HAP-1 (cell line): Measurements from ENCODE around the gene KREMEN1.

Experiments used
- DNase-seq, 2 experiments: peaks; one replicate each; pipeline ENCODE4 v3.0.0-alpha.2; 2016 to 2020; ENCODE audit warnings: low spot score in 2 of 2
- H3K27me3 ChIP-seq: fragments of 250-450 bp; sonication (Bioruptor Pico); 2 replicates; pipeline ENCODE4 v1.5.1; 2020; ENCODE audit warnings: low read depth, mild to moderate bottlenecking, moderate library complexity
- H3K36me3 ChIP-seq: fragments of 250-450 bp; sonication (Bioruptor Pico); replicated peaks from 2 replicates; pipeline ENCODE4 v1.5.1; 2020; ENCODE audit warnings: mild to moderate bottlenecking
- H3K4me1 ChIP-seq: fragments of 250-450 bp; sonication (Bioruptor Pico); 2 replicates; pipeline ENCODE4 v1.5.1; 2020; ENCODE audit warnings: mild to moderate bottlenecking
- H3K4me3 ChIP-seq: fragments of 250-450 bp; sonication (Bioruptor Pico); 2 replicates; pipeline ENCODE4 v1.5.1; 2020; ENCODE audit warnings: mild to moderate bottlenecking, moderate library complexity
- H3K9me3 ChIP-seq: fragments of 250-450 bp; sonication (Bioruptor Pico); 2 replicates; pipeline ENCODE4 v1.5.1; 2020; ENCODE audit warnings: mild to moderate bottlenecking, moderate library complexity
- in situ Hi-C: fragments of 300-500 bp; cut with MboI; formaldehyde crosslinking; loops from 3 replicates; pipeline ENCODE4 v1.14.3; 2020; ENCODE audit warnings: low sequenced_read_pairs, inconsistent platforms, mixed read lengths

Gene KREMEN1

DNA sequence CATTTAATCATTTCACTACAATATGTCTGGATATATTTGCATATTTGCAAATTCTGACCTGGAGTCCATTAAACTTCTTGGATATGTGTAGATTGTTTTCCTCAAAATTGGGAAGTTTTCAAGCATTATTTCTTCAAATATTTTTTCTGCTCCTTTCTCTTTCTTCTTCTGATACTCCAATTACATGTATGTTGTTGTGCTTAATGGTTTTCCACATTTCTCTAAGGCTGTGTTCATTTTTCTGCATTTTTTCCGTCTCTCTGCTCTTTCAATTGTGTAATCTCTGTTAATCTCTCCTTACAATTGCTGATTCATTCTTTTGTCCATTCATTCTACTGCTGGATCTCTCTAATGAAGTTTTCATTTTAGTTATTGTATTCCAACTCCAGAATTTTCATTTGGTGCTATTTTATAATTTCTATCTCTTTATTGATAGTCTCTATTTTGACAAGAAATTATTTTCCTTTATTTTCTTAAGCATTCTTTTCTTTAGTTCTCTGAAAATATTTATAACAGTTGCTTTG is 102.5 kb downstream of the KREMEN1 start:
- H3K36me3 ChIP-seq: no peaks in the 10 kb centered on the region
- H3K4me1 ChIP-seq: peaks cover 10% of the 10 kb centered on the region
- in situ Hi-C loops: no loop called here
- no peaks in the 10 kb centered on the region for H3K27me3 ChIP-seq
- DNase-seq: peak in 1 of 2 experiments; percentile 50
- H3K9me3 ChIP-seq: peaks cover 11% of the 10 kb centered on the region
- no peak overlapping the region for H3K4me3 ChIP-seq

DNA sequence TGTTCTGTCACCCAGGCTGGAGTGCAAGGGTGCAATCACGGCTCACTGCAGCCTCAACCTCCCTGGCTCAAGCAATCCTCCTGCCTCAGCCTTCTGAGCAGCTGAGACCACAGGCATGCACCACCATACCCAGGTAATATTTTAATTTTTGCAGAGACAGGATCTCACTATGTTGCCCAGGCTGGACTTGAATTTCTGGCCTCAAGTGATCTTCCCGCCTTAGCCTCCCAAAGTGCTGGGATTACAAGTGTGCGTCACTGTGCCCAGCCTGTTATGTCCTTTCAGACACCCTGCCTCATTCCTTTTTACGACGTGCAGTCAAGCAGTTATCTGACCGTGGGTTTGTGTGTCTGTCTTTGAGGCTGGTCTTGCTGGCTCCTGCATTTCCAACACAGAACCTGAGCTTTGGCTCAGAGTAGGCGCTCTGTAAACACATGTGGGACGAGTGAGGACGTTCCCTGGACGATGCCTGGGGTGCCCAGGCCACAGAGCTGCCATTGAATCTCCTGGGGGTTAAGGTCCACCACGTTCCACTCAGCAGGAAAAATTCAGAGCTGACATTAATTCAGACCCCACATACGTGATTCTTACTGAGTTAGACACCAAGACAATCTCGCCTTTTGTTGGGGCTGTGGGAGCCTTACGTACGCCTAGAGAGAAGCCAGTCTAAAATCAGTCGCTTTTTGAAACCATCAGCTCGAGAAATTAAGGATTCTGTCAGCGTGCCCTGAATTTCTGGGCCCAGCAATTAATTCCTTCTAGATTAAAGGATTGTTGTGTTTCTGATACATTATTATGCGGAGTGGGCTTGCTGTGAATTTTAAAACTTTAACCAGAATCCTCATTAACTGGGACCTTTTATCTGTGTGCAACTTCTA is 111.4 kb downstream of the KREMEN1 start:
- H3K4me1 ChIP-seq: no peaks in the 10 kb centered on the region
- in situ Hi-C loops: no loop called here
- no peaks in the 10 kb centered on the region for H3K36me3 ChIP-seq
- no peak overlapping the region for H3K4me3 ChIP-seq
- no peaks in the 10 kb centered on the region for H3K9me3 ChIP-seq
- DNase-seq: no peak
- no peaks in the 10 kb centered on the region for H3K27me3 ChIP-seq

DNA sequence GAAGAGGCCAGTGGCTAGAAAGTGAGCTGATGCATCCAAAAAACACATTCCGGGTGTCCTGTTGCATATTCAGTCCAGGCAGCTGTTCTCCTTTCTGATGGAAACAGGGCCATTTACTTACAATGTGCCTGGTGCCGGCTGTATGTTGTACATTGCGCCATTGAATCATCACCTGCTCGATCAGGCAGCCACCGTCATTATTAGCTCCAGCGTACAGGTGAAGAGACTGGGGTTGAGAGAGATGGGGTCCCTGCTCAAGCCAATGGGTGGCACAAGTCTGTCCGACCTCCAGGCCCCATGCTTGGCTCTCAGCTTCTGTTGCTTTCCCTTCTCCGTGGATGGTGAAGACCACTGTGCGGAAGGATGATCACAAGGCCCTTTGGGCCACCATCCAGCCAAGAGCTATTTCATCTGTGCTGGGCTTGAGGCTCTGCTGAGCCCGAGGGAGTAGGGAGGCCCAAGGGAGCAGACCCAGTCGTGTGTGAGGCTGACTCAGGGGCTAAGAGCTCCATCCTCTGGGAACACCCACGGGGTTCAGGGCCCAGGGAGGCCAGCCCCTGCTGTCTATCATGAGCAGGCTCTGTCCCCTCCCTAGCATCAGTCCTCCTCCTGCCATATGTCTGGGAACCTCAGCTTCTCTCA is 112.1 kb downstream of the KREMEN1 start:
- Histone ChIP-seq H3K4me3 (no peak overlapping the region), H3K9me3 (no peaks in the 10 kb centered on the region), H3K27me3 (no peaks in the 10 kb centered on the region), H3K36me3 (no peaks in the 10 kb centered on the region), H3K4me1 (no peaks in the 10 kb centered on the region)
- no peak for DNase-seq
- in situ Hi-C loops: no loop called here

DNA sequence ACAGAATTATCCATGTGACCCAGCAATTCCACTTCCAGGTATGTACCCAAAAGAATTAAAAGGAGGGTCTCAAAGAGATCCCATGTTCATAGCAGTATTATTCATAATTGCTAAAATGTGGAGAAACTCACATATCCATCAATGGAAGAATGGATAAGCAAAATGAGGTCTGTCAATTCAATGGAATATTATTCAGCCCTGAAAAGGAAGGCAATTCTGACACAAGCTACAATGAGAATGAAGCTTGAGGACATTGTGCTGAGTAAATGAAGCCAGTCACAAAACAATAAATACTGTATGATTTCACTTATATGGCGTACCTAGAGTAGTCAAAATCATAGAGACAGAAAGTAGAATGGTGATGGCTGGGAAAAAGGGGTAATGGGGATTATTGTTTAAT is 113.5 kb downstream of the KREMEN1 start:
- in situ Hi-C loops: no loop called here
- Histone ChIP-seq H3K36me3 (no peaks in the 10 kb centered on the region), H3K4me1 (no peaks in the 10 kb centered on the region), H3K27me3 (no peaks in the 10 kb centered on the region), H3K9me3 (no peaks in the 10 kb centered on the region), H3K4me3 (no peak overlapping the region)
- no peak for DNase-seq

DNA sequence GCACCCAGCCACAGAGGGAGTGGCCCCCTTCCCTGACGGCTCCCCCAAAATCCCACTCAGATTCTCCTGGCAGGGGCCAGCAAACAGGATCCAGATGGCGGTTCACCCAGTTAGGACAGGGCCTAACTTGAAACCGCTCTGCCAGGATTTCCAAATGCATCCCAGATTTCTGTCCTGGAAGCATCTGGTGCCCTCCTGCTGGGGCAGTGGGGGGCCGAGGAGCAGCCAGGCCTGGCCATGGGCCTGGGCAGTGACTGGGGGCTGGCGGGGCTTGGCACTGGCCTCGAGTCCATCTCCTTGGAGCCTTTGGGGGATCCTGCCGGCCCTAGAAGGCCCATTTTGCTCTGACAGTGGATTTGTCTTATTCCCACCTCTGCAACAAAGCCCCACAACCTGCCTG is 115.0 kb downstream of the KREMEN1 start:
- H3K4me3 ChIP-seq: no peak overlapping the region
- H3K27me3 ChIP-seq: no peaks in the 10 kb centered on the region
- no peaks in the 10 kb centered on the region for H3K9me3 ChIP-seq
- no peaks in the 10 kb centered on the region for H3K4me1 ChIP-seq
- in situ Hi-C loops: no loop called here
- H3K36me3 ChIP-seq: no peaks in the 10 kb centered on the region
- no peak for DNase-seq

DNA sequence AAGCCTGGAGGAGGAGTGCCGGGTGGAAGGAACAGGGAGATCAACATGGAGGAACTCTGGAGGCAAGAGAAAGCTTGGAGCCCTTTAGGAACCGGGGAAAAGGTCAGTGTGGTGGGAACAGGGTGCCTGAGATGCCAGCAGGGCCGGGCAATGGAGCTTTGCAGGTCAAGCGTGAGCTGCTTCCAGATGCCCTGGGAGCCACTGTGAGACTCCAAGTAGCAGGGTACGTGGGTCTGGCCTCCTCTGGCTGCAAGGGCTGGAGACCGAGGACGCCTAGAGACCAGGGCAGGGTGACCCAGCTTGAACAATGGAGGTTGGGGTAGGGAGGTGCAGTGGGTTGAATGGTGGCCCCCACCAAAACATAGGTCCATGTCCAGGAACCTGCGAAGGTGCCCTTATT is 117.2 kb downstream of the KREMEN1 start:
- no peak for DNase-seq
- in situ Hi-C loops: no loop called here
- no peaks in the 10 kb centered on the region for H3K36me3 ChIP-seq
- no peaks in the 10 kb centered on the region for H3K27me3 ChIP-seq
- H3K9me3 ChIP-seq: 0 out of 2 replicates have a peak, but pooled peaks cover 2% of the 10 kb centered on the region
- no peak overlapping the region for H3K4me3 ChIP-seq
- no peaks in the 10 kb centered on the region for H3K4me1 ChIP-seq

DNA sequence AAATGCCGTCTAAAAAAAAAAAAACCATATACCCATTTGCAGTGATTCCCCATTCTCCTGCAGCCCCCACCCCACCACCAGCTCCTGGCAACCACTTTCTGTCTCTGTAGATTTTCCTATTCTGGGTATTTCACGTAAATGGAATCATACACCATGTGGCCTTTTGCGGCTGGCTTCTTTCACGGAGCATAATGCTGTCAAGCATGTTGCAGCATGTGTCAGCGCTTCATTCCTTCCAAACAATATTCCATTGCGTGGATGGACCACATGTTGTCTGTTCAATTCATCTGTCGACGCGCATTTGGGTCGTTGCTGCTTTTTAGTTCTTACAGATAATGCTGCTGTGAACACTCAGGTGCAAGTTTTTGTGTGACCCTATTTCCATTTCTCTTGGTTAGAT is 118.1 kb downstream of the KREMEN1 start:
- Histone ChIP-seq H3K27me3 (no peaks in the 10 kb centered on the region), H3K36me3 (no peaks in the 10 kb centered on the region), H3K4me1 (no peaks in the 10 kb centered on the region), H3K4me3 (no peak overlapping the region), H3K9me3 (0 out of 2 replicates have a peak, but pooled peaks cover 2% of the 10 kb centered on the region)
- no peak for DNase-seq
- in situ Hi-C loops: no loop called here

DNA sequence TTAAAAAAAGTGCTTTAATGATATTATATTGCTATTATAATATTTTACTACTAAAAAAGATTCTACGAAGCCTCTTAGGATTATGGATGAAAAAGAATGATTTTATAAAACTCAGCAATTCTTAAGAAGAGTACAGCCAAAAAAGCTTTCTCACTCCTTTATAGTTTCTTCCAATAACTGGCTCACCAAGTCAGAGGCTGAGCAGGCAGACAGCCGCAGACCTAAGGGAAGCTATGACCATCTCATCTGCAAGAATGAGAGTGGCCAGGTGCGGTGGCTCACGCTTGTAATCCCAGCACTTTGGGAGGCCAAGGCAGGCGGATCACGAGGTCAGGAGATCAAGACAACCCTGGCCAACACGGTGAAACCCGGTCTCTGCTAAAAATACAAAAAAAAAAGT is 120.2 kb downstream of the KREMEN1 start:
- Histone ChIP-seq H3K4me1 (no peaks in the 10 kb centered on the region), H3K9me3 (0 out of 2 replicates have a peak, but pooled peaks cover 2% of the 10 kb centered on the region), H3K36me3 (no peaks in the 10 kb centered on the region), H3K4me3 (no peak overlapping the region), H3K27me3 (no peaks in the 10 kb centered on the region)
- in situ Hi-C loops: no loop called here
- no peak for DNase-seq

DNA sequence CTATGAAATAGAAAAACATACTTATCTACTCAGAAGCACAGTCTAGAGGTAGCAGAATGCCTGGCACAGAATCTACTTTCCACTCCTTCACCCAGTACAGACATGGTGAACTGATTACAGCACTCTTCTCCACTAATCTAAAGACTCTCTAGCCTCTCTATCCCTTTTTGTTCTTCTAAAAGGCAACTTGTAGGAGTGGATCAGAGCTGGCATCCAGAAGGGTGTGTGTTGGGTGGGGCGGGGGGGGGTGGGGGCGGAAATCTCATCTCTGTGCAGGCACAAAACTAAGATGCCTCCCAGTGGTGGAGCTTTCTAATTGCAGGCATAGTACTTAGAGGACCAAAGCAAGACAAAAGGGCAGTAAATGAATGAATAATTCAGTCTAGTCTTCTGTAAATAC is 121.3 kb downstream of the KREMEN1 start:
- 0 out of 2 replicates have a peak, but pooled peaks cover 2% of the 10 kb centered on the region for H3K9me3 ChIP-seq
- H3K36me3 ChIP-seq: no peaks in the 10 kb centered on the region
- H3K4me1 ChIP-seq: no peaks in the 10 kb centered on the region
- DNase-seq: no peak
- no peaks in the 10 kb centered on the region for H3K27me3 ChIP-seq
- H3K4me3 ChIP-seq: no peak overlapping the region
- in situ Hi-C loops: no loop called here

DNA sequence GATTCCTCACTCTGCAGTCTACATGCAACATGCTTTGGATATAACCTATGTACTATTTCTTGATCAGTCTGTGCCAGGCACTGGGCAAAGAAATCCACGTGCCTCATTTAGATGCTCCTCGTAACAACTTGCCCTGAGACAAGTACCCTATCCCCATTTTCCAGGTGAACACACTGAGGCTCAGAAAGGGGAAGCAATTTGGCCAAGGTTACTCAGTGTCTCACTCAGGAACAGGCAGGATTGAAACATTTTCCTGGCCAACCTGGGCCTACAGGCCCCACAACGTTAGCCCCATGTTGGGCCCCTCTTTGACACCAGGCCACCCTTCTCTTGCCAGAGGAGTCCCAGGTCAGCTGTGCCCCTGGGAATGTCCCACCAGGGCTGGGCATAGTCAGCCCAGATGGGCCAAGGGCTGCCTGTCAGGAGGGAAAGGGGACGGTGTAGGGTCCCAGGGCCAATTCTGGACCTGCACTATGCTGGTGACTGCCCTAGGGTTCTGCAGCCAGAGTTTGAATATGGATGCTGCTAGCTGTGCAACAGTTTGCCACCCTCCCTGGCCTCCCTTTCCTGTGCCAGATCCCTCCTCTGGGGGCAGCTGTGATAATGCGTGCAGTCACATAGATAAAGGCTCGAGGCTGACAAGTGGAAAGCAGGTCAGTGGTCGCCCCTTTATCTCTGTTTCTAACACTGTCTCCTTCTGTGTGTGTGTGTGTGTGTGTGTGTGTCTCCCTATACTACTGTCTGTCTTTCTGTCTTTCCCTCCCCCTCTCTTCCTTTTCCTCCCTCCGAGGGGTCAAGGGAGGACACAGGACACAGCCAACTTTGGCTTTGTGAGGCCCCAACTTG is 122.5 kb downstream of the KREMEN1 start:
- no peaks in the 10 kb centered on the region for H3K27me3 ChIP-seq
- no peaks in the 10 kb centered on the region for H3K4me1 ChIP-seq
- no peak for DNase-seq
- H3K9me3 ChIP-seq: 0 out of 2 replicates have a peak, but pooled peaks cover 2% of the 10 kb centered on the region
- H3K36me3 ChIP-seq: no peaks in the 10 kb centered on the region
- H3K4me3 ChIP-seq: no peak overlapping the region
- in situ Hi-C loops: no loop called here

DNA sequence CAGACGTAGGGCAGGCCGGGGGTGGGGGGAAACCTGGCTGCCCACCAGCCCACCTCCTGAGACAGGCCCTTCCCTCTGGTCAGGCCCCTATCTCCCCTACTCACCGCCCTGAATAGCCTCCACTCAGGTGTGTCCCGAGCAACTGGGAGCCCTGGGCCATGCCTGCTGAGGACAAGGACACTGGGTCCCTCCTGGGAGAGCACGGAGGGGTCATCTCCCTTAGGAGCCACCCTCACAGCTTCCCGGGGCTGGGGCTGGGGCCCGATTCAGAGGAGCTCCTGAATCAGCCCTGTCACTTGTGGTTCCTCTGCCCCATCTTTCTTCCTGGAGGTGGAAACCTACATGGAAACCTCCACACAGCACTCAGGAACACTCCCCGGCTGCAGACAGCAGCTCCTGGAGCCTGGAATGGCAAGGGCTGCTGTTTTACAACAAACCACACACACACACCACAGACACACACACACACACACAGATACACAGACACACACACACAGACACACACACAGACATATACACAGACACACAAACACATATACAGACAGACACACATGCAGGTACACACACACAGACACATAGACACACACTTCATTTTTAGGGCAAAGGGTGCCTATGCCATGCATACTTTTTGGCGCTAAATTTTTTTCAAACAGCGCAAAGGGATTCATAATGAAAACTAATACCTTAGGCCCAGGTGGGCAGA is 123.3 kb downstream of the KREMEN1 start:
- Histone ChIP-seq H3K4me1 (no peaks in the 10 kb centered on the region), H3K4me3 (no peak overlapping the region), H3K9me3 (0 out of 2 replicates have a peak, but pooled peaks cover 2% of the 10 kb centered on the region), H3K27me3 (no peaks in the 10 kb centered on the region), H3K36me3 (no peaks in the 10 kb centered on the region)
- in situ Hi-C loops: no loop called here
- no peak for DNase-seq

DNA sequence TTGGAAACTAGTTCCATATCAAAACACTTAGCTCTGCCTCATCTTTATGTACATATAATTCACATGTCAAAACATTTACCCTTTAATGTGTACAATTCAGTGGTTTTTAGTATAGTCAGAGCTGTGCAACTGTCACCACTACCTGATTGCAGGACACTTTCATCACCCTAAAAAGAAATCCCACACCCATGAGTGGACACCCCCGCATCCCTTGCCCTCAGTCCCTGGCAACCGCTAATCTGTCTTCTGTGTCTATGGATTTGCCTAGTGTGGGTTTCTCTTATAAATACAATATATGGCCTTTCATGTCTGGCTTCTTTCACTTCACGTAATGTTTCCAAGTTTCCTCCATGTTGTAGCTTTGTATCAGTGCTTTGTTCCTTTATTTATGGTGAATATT is 124.3 kb downstream of the KREMEN1 start:
- Histone ChIP-seq H3K27me3 (no peaks in the 10 kb centered on the region), H3K4me3 (no peak overlapping the region), H3K4me1 (no peaks in the 10 kb centered on the region), H3K9me3 (0 out of 2 replicates have a peak, but pooled peaks cover 2% of the 10 kb centered on the region), H3K36me3 (no peaks in the 10 kb centered on the region)
- in situ Hi-C loops: no loop called here
- no peak for DNase-seq

DNA sequence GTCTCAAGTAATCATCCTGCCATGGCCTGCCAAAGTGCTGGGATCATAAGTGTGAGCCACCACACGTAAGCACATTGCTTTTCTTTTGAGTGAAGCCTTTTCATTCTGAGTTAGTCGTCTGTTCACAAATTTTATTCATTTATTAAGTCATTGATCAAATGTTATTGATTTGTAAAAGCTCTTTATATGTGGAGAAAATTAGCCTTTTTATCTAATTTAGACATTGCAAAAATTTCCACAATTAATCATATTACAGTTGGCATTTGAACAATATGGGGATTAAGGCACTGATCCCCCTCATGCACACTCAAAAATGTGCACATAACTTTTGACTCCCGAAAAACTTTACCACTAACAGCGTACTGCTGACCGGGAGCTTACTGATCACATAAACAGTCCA is 125.4 kb downstream of the KREMEN1 start:
- Histone ChIP-seq H3K9me3 (0 out of 2 replicates have a peak, but pooled peaks cover 2% of the 10 kb centered on the region), H3K36me3 (no peaks in the 10 kb centered on the region), H3K27me3 (no peaks in the 10 kb centered on the region), H3K4me3 (no peak overlapping the region), H3K4me1 (no peaks in the 10 kb centered on the region)
- DNase-seq: no peak
- in situ Hi-C loops: no loop called here
